ENCODE measurements around the gene TMEM174. TPM values are rescaled to one million over a fixed set of nuclear protein-coding genes. Genes with fewer than 3 reads are reported as not detected.
A peak's percentile ranks its signal among the peaks of the same experiment; 100 is the strongest.
"Not testable (repeated sequence)": the region's sequence is repeated elsewhere in the genome, so short reads cannot be mapped to it uniquely, and the experiment has no call there.

TMEM174 gene
- polyA plus RNA-seq, 4 donors, result 12.9 to 24.3 (median 21.2) TPM

GRCh38 chr5:73188764-73189531 is 16.0 kb downstream of the TMEM174 start:
- no peak for DNase-seq (ENCODE audit: low read depth in 4 of 4, low spot score in 2 of 4)

GRCh38 chr5:73189871-73190376 is 16.9 kb downstream of the TMEM174 start:
- no peak for DNase-seq (ENCODE audit: low read depth in 4 of 4, low spot score in 2 of 4)

- no peak for DNase-seq (ENCODE audit: low read depth in 4 of 4, low spot score in 2 of 4)
Measured at GRCh38 chr5:73192370-73192769, 19.4 kb downstream of the TMEM174 start.

- no peak for DNase-seq (ENCODE audit: low read depth in 4 of 4, low spot score in 2 of 4)
Measured at GRCh38 chr5:73193592-73193991, 20.6 kb downstream of the TMEM174 start.

GRCh38 chr5:73196201-73196600 is 23.2 kb downstream of the TMEM174 start:
- DNase-seq (ENCODE audit: low read depth in 4 of 4, low spot score in 2 of 4), result no peak

GRCh38 chr5:73197637-73198257 is 24.8 kb downstream of the TMEM174 start:
- no peak for DNase-seq (ENCODE audit: low read depth in 4 of 4, low spot score in 2 of 4)

GRCh38 chr5:73198833-73199592 is 26.0 kb downstream of the TMEM174 start:
- no peak for DNase-seq (ENCODE audit: low read depth in 4 of 4, low spot score in 2 of 4)

- no peak for DNase-seq (ENCODE audit: low read depth in 4 of 4, low spot score in 2 of 4)
Measured at GRCh38 chr5:73199671-73200070, 26.7 kb downstream of the TMEM174 start.

GRCh38 chr5:73201547-73202513 is 28.8 kb downstream of the TMEM174 start:
- peak in 1 of 4 donors; percentile 53 for DNase-seq (ENCODE audit: low read depth in 4 of 4, low spot score in 2 of 4)

GRCh38 chr5:73204332-73204731 is 31.3 kb downstream of the TMEM174 start:
- DNase-seq (ENCODE audit: low read depth in 4 of 4, low spot score in 2 of 4), result no peak

GRCh38 chr5:73204733-73205132 is 31.7 kb downstream of the TMEM174 start:
- no peak for DNase-seq (ENCODE audit: low read depth in 4 of 4, low spot score in 2 of 4)

- DNase-seq (ENCODE audit: low read depth in 4 of 4, low spot score in 2 of 4), result no peak
Measured at GRCh38 chr5:73205305-73205704, 32.3 kb downstream of the TMEM174 start.

GRCh38 chr5:73207239-73207638 is 34.2 kb downstream of the TMEM174 start:
- not testable (repeated sequence) for DNase-seq (ENCODE audit: low read depth in 4 of 4, low spot score in 2 of 4)

- not testable (repeated sequence) for DNase-seq (ENCODE audit: low read depth in 4 of 4, low spot score in 2 of 4)
Measured at GRCh38 chr5:73209075-73209474, 36.1 kb downstream of the TMEM174 start.

- DNase-seq (ENCODE audit: low read depth in 4 of 4, low spot score in 2 of 4), result not testable (repeated sequence)
Measured at GRCh38 chr5:73212693-73213092, 39.7 kb downstream of the TMEM174 start.

GRCh38 chr5:73213566-73213998 is 40.6 kb downstream of the TMEM174 start:
- DNase-seq (ENCODE audit: low read depth in 4 of 4, low spot score in 2 of 4), result no peak

- DNase-seq (ENCODE audit: low read depth in 4 of 4, low spot score in 2 of 4), result no peak
Measured at GRCh38 chr5:73214306-73214705, 41.3 kb downstream of the TMEM174 start.

- no peak for DNase-seq (ENCODE audit: low read depth in 4 of 4, low spot score in 2 of 4)
Measured at GRCh38 chr5:73214996-73215395, 42.0 kb downstream of the TMEM174 start.

GRCh38 chr5:73215531-73215890 is 42.5 kb downstream of the TMEM174 start:
- no peak for DNase-seq (ENCODE audit: low read depth in 4 of 4, low spot score in 2 of 4)

Data from left renal cortex interstitium (tissue), 4 donors.